Smooth muscle cell of the brain vasculature (primary cell): ENCODE results near the gene MYCN.

ENCODE experiments used
- DNase-seq: peaks from one replicate; pipeline ENCODE4 v3.0.0-alpha.2; 2012; ENCODE audit warnings: low read depth, low spot score

The MYCN gene

GRCh38 chr2:15993232-15993610 lies 52.9 kb downstream of the MYCN start:
- DNase-seq: no peak

- no peak for DNase-seq
Measured at GRCh38 chr2:15993666-15994065, 53.3 kb downstream of the MYCN start.

- DNase-seq: no peak
Measured at GRCh38 chr2:15995603-15996002, 55.3 kb downstream of the MYCN start.
